ENCODE data around the gene CHN2. TPM values are rescaled to one million over a fixed set of nuclear protein-coding genes. Genes with fewer than 3 reads are reported as not detected.

The CHN2 gene
- total RNA-seq, 1 experiment from 2014 or later: not detected

GRCh38 chr7:29464753-29465152, 270.2 kb downstream of the CHN2 start:
- H3K4me2 ChIP-seq: no peak overlapping the region
- no TSS peak for BruUV-seq (replicated peaks)
- no peaks in the 10 kb centered on the region for H3K36me3 ChIP-seq (ENCODE audit: low read depth)
- H3K4me3 ChIP-seq: no peak overlapping the region
- ChIA-PET POLR2A (ENCODE audit: unreplicated experiment) (no interaction called here), CTCF (no interaction called here)
- no peaks in the 10 kb centered on the region for H3K79me2 ChIP-seq (ENCODE audit: low read depth)
- DNase-seq: no peak
- H2AFZ ChIP-seq: no peak overlapping the region
- H3K4me1 ChIP-seq (replicated peaks; ENCODE audit: insufficient read depth): 0 out of 2 replicates have a peak, but pooled peaks cover 4% of the 10 kb centered on the region
- intact Hi-C loops (cut with micrococcal nuclease; ENCODE audit: unreplicated experiment): no loop called here
- H3K27me3 ChIP-seq (ENCODE audit: insufficient read depth, low read depth): no peaks in the 10 kb centered on the region; the same call in 1 of the 2 replicates
- H3K27ac ChIP-seq: no peak overlapping the region
- no peaks in the 10 kb centered on the region for H3F3A ChIP-seq (ENCODE audit: insufficient read depth, low read depth)
- no peaks in the 10 kb centered on the region for H4K20me1 ChIP-seq (ENCODE audit: insufficient read depth)
- H3K9me2 ChIP-seq (ENCODE audit: insufficient read depth): no peaks in the 10 kb centered on the region
- H3K9me3 ChIP-seq (ENCODE audit: insufficient read depth, low read depth): no peaks in the 10 kb centered on the region
- TF ChIP-seq EZH2 (IDR thresholded peaks at IDR 0.05; ENCODE audit: low read depth) (no peak), CTCF (conservative IDR thresholded peaks at IDR 0.05) (no peak)

GRCh38 chr7:29467193-29467926, 272.8 kb downstream of the CHN2 start:
- BruUV-seq (replicated peaks): no TSS peak
- CTCF ChIA-PET: no interaction called here
- Histone ChIP-seq H3K9me2 (ENCODE audit: insufficient read depth) (no peaks in the 10 kb centered on the region), H3K27ac (no peak overlapping the region), H2AFZ (no peak overlapping the region), H3K27me3 (ENCODE audit: insufficient read depth, low read depth) (no peaks in the 10 kb centered on the region), H3K4me1 (replicated peaks; ENCODE audit: insufficient read depth) (0 out of 2 replicates have a peak, but pooled peaks cover 4% of the 10 kb centered on the region), H3K9me3 (ENCODE audit: insufficient read depth, low read depth) (no peaks in the 10 kb centered on the region), H3F3A (ENCODE audit: insufficient read depth, low read depth) (no peaks in the 10 kb centered on the region), H3K79me2 (ENCODE audit: low read depth) (no peaks in the 10 kb centered on the region), H3K4me3 (no peak overlapping the region), H3K4me2 (no peak overlapping the region), H4K20me1 (ENCODE audit: insufficient read depth) (no peaks in the 10 kb centered on the region), H3K36me3 (ENCODE audit: low read depth) (no peaks in the 10 kb centered on the region)
- POLR2A ChIA-PET (ENCODE audit: unreplicated experiment): interaction anchor here (0.5 kb wide), 1 partner anchor 261 kb away, joined by 4 read pairs; no protein-coding TSS in a partner anchor
- TF ChIP-seq EZH2 (IDR thresholded peaks at IDR 0.05; ENCODE audit: low read depth) (no peak), CTCF (conservative IDR thresholded peaks at IDR 0.05) (no peak)
- DNase-seq: no peak
- intact Hi-C loops (cut with micrococcal nuclease; ENCODE audit: unreplicated experiment): no loop called here

- TF ChIP-seq EZH2 (IDR thresholded peaks at IDR 0.05; ENCODE audit: low read depth) (no peak), CTCF (conservative IDR thresholded peaks at IDR 0.05) (no peak)
- H4K20me1 ChIP-seq (ENCODE audit: insufficient read depth): no peaks in the 10 kb centered on the region
- H3K79me2 ChIP-seq (ENCODE audit: low read depth): no peaks in the 10 kb centered on the region
- 0 out of 2 replicates have a peak, but pooled peaks cover 4% of the 10 kb centered on the region for H3K4me1 ChIP-seq (replicated peaks; ENCODE audit: insufficient read depth)
- no peaks in the 10 kb centered on the region for H3K27me3 ChIP-seq (ENCODE audit: insufficient read depth, low read depth)
- intact Hi-C loops (cut with micrococcal nuclease; ENCODE audit: unreplicated experiment): no loop called here
- no peak overlapping the region for H2AFZ ChIP-seq
- no peaks in the 10 kb centered on the region for H3K36me3 ChIP-seq (ENCODE audit: low read depth)
- H3K27ac ChIP-seq: no peak overlapping the region
- no peak overlapping the region for H3K4me2 ChIP-seq
- POLR2A ChIA-PET (ENCODE audit: unreplicated experiment): no interaction called here
- no peaks in the 10 kb centered on the region for H3K9me3 ChIP-seq (ENCODE audit: insufficient read depth, low read depth)
- CTCF ChIA-PET: no interaction called here
- BruUV-seq (replicated peaks): no TSS peak
- no peak for DNase-seq
- no peaks in the 10 kb centered on the region for H3K9me2 ChIP-seq (ENCODE audit: insufficient read depth)
- H3K4me3 ChIP-seq: no peak overlapping the region
- no peaks in the 10 kb centered on the region for H3F3A ChIP-seq (ENCODE audit: insufficient read depth, low read depth)
Observed at GRCh38 chr7:29468196-29468595, 273.6 kb downstream of the CHN2 start.

All from PC-9 (cell line).